GM21528 (cell line): ENCODE measurements around the gene ARHGAP33.
"Not testable (repeated sequence)": the region's sequence is repeated elsewhere in the genome, so short reads cannot be mapped to it uniquely, and the experiment has no call there.

Source experiments
- ATAC-seq: cut with Tn5 transposase; IDR thresholded peaks from one replicate; pipeline ENCODE4 v1.9.1; 2021; ENCODE audit warnings: mild to moderate bottlenecking, moderate library complexity; ENCODE audit not compliant: unreplicated experiment, low FRiP score

The ARHGAP33 gene

DNA sequence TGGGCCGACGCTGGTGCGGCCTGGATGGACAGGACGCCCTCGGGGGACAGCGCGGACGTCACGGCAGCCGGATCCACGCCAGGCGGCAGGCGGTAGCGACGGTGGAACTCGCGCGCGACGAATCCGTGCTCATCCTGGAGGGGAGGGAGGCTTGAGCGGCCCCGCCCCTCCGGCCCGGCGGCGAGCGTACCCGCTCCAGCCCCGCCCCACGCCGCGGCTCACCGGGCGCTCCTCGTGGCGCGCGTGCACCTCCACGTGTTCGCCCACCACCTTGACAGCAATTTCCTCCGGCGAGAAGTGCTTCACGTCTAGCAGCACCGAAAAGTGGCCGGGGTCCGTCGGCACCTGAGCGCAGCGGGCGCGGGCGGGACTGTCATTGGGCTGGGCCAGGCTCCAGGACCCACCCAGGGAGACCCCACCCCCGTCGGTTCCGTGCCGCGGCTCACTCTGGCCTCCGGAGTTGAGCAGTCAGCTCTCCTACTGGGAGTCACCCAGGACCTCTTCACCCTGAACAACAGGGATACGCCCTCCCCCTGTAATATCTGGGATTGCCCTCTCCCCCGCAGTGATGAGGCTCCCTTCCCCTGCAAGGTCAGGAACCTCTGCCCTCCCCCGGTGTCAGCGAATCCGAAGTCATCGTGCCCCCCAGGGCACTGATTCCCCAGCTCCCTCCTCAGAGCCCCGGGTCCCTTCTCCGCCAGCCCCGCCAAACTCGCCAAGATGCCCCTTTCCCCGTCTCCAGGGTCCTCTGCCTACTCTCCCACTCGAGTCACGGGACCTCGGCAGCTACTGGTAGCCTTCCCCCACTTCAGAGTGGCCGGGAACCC lies 19.6 kb upstream of the ARHGAP33 start:
- ATAC-seq = no peak

DNA sequence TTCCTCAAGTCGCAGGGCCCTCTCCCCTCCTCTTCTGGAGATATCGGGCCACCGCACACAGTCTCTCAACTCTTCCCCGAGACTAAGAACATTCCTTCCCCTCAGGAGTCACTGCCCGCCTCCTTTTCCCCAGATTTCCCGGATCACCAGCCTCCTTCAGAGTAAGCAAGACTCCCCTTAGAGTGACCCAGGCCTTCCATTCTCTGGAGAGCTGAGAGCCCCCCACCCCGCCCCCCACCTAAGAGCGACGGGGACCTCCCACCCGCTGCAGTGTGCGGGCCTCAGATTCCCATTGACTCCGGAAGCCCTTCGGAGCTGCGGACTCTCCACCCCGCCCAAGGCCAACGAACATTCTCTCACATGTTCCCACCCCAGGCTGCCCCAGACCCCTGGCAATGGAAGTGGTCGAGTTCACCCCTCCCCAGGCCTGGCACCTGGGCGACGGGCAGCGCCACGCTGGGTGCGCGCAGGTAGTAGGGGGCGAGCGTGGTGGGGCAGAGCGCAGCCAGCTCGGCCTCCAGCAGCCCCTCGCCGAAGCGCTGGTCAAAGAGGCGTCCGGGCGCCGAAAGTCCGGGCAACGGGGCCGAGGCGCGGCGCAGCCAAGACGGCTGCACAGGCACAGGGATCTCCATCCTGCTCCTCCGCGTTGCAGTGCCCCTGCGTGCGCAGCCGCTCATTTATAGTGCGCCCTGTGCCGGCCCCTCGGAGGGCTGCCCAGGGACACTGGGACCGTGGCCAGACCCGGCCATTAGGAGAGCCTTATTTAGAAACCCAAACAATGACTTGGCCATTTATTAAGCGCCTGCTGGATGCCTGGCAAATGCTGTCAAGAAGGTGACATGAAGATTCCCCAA lies 18.8 kb upstream of the ARHGAP33 start, which contains the start of gene HSPB6:
Gene HSPB6, minus strand, starts transcription at position 653 of the 854 bp plus-strand sequence. Its CDS starts 21 bp downstream, at position 632.
- no peak for ATAC-seq

DNA sequence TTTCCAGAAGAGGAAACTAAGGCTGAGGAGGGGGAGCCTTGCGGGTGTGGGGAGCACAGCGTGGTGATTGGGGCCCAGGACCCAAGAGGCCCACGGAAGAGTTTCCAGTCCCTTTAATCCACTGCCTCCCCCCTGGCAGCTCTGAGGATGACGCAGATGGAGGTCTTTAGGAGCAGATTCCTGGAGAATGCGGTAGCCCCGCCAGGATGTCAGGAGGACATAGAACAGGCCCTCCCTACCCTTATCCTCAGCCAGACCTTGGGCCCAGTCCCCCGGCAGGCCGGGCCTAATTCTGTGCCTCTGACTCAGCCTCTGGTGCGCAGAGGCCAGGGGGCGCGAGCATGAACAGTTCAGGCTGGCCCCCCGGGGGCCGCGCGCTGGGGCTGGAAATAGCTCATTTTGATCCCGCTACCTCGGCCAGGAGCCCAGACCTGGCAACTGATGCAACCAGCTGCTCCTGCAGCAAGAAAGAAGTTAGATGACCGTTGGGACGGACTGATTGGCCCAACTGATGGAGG lies 18.1 kb upstream of the ARHGAP33 start:
- ATAC-seq = peak; percentile 4

DNA sequence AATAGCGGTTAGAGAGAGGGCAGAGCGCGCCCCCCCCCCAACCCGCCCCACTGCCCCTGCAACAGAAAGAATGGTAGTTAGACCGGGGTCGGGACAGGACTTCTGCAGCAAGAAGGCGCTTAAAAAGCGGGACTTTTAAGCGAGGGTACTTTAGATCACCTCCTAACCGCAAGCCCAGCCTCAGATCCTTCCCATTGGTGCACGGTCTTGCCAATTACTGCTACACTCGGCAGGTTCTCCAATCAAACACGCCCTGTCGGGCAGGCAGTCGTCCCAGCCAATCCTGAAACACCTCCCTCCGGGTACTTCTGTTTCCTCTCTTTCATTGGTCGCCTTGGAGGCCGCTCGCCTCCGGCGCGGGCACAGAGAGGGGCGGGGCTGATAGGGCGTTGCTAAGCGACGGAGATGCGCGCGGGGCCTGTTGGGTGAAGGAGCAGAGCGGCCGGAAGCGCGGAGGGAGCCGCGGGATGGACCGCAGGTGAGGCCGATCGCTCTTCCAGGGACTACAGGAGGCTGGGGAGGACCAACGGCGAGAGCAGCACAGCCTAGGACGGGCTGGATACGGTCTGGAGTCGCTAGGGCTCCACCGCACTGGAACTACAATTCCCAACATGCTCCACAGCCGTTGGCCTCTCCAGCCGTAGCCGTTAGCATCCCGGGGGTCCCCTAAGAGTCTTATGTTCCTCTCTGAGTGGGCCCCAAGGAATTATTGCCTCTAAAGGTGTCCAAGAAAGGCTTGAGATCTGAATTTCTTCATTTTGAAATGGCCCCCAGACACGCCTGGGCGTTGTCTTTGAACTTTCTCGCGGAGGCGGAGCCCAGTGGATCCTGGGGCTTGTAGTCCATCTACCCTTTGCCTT lies 17.4 kb upstream of the ARHGAP33 start, which contains the start of gene PROSER3:
Gene PROSER3, plus strand, starts transcription at position 428 of the 860 bp plus-strand sequence. Its CDS starts 40 bp downstream, at position 468.
- peak; percentile 91 for ATAC-seq

DNA sequence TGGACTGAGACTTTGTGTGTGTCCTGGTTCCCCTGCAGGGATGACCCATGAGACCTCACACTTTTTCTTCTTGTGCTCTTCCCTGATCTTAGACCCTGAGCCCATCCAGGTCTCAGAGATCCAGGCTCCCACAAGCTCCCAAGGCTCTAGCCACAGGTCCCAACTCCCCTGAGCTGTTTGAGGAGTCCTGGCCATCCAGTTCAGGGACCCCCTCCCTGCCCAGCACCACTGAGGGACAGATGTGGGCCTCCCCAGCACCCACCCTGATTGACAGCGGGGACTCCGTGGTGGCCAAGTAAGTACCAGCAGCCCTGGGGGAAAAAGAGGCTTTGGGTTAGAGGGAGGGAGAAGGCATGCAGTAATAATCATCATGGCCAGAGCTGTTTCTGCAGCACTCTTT lies 15.7 kb upstream of the ARHGAP33 start:
- no peak for ATAC-seq

DNA sequence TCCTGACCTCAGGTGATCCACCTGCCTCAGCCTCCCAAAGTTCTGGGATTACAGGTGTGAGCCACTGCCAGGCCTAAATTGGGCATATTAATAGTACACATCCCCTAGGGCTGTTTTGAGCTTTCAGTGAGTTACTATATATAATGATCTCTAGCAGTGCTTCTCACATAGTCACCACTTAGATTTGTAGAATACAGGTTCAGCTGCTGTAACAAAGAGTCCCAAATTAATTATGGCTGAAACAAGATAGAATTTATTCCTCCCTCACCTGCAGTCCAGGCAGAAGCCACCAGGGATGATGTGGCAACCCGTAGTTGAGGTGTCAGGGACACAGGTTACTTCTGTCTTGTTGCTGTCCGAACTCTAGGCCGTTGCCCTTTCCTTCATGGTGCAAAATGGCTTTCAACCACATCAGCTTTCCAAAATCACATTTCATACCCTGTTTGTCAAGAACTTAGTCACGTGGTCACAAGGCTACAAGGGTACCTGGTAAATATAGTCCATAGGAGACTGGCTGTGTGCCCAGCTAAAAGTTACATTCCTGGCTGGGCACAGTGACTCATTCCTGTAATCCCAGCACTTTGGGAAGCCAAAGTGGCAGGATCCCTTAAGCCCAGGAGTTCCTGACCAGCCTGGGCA lies 14.5 kb upstream of the ARHGAP33 start:
- ATAC-seq = no peak

DNA sequence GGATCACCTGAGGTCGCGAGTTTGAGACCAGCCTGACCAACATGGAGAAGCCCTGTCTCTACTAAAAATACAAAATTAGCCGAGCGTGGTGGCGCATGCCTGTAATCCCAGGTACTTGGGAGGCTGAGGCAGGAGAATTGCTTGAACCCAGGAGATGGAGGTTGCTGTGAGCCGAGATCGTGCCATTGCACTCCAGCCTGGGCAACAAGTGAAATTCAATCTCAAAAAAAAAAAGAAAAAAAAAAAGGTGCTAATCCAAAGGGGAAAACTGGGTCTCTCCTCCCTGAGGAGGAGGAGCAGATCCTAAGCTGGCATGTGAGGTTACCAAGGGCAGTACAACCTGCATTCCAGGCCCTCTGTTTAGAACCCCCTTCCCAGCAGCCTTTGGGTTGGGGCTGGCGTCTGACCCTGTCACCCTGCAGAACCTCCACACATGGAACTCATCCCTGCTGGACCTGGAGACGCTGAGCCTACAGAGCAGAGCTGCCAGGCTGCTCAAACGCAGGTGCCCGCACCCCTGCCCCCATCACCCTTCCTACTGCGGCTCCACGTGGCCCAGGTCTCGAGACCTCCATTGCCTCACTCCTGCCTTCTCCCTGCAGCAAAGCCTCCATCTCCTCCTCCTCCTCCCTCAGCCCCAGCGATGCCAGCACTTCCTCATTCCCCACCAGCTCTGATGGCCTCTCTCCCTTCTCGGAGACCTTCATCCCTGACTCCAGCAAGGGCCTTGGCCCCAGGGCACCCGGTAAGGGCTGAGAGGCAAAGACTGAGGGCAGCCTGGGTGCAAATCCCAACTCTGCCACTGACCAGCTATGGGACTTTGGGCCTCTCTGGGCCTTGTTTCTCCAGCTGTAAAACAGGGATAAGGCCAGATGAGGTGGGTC lies 10.7 kb upstream of the ARHGAP33 start:
- ATAC-seq = no peak

DNA sequence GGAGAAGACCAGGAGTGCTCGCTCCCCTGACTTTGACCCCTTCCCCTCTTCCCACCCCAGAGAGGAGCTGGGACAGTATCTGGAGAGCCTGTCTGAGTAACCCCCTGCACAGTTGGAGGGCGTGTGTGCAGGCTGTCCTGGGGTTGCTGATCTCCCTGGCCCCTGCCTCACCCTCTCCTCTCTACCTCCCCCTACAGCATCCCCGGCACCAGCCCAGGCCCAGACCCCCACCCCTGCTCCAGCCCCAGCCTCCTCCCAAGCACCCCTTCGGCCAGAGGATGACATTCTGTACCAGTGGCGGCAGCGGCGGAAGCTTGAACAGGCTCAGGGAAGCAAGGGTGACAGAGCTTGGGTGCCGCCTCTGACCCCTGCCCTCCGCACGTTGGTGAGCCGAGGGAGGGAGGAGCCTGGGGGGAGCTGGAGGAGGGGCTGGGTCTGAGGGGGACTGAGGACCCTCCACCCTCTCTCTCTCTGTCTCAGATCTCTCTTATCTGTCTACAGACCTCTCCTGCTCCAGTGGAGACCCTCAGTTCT lies 8.7 kb upstream of the ARHGAP33 start:
- no peak for ATAC-seq

DNA sequence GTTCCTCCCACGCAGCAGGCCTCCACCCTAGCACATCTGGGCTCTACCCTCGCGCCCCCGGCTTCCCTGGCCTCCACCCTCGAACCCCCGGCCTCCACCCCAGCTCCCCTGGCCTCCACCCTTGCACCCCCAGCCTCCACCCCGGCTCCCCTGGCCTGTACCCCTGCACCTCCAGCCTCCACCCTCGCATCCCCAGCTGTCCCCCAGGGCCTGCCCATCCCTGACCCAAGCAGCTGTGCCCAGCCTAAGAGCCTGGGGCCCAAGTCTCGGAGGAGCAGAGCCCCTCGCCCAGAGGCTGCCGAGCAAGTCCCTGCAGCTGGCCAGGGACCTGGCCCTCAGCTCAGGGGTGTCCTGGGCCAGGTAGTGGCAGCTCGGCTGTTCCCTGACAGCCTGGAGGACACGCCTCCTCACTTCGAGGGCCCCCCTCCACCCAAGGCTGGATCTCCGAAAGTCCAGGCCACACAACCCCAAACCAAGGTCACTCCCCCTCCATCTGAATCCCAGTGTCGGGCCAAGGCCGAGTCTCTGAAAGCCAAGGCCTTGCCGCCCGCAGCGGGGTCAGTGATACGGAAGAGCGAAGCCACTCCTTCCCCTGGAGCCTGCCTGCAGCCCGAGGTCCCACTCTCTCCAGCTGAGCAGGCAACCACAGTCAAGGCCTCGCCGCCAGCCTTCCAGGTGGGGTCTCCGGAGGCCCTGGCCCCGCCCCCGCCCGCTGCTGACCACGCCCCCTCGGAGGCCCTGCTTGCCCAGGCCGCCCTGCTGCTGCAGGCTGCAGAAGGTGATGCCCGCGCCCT lies 7.9 kb upstream of the ARHGAP33 start:
- no peak for ATAC-seq

DNA sequence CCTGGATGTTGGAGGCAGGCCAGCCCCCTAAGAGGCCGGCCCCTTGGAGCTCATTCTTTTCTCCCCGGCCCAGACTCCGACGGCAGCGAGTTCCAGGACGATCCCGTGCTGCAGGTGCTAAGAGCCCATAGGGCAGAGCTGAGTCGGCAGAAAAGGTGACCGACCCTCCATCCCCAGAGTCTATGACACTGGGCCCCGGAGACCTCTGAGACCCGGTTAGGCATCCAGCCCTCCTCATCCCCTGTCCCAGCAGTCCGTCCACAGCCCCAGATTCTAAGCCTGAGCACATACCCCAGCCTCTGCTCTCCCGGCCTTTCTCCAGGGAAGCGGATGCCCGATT lies 7.3 kb upstream of the ARHGAP33 start:
- no peak for ATAC-seq

DNA sequence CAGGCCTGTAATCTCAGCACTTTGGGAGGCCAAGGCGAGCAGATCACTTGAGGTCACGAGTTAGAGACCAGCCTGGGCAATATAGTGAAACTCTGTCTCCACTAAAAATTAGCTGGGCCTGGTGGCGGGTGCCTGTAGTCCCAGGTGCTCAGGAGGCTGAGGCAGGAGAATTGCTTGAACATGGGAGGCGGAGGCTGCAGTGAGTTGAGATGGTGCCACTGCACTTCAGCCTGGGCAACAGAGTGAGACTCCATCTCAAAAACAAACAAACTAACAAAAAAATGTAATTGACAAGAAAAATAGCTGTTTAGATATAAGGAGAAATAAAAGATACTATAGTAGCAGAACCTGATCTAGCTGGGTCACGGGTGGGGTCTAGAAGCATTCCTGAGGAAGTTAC lies 3.0 kb upstream of the ARHGAP33 start:
- ATAC-seq = not testable (repeated sequence)

DNA sequence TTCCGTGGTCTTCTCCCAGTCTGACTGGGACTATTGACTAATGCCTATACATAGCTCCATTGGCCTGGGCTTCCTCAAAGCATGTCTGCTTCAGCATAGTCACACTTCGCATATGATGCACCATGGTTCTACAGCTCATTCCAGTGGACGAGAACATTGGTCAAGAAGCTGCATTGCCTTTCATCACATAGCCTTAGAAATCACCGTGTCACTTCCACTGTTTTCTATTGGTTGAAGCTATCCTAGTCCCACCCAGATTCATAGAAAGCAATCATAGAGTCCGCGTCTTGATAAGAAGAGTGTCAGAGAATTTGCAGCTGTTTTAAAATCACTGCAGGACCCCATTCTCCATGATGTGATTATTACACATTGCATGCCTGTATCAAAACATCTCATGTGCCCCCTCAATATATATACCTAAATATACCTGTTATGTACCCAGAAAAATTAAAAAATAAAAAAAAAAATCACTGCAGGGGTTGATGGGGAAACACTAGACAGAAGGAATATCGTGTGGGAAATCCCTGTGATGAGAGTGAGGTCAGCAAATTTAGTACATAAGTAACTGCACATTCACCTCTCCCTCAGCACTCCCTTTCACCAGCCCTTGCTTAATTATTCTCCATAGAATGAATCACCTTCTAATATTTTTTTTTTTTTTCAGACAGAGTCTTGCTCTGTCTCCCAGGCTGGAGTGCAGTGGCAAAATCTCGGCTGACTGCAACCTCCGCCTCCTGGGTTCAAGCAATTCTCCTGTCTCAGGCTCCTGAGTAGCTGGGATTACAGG lies 2.2 kb upstream of the ARHGAP33 start:
- ATAC-seq = no peak

DNA sequence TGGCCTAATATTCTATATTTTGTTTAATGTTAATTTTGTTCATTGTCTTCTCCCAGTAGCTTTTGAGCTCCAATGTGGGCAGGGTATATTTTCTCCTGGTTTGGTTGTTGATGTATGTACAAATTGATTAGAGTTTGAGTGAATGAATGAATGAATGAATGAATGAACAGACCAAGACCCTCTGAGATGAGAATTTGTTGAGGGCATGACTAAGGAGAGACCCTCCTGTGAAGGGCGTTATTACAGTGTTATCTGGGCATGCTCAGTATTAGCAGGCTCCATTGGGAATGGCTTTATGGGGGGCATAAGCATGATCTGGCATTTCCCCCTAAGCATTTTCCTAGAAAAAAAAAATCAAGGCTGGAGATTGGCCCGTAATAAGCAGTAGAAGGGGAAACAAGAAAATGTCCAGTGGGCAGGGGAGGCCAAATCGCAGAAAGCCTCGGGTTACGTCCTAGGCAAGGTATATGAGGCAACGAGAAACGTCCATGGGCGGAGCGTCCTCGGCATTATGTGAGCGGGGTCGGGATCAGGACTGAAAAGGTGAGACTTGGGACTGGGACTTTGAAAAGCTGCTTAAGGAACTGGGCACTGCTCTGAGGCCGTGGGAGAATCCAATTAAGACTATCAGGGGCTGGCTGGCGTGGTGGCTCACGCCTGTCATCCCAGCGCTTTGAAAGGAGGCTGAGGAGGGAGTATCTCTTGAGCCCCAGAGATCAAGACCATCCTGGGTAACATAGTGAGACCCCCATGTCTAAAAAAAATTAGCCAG lies 904 bp upstream of the ARHGAP33 start:
- ATAC-seq = no peak

DNA sequence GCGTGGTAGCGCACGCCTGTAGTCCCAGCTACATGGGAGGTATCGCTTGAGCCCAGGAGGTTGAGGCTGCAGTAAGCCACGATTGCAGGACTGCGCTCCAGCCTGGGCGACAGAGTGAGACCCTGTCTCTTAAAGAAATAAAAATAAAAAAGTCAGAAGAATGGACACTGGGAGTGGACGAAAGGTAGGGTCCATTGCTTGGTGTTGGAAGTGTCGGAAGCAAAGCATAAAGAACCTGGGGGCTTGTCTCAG lies 392 bp upstream of the ARHGAP33 start:
- ATAC-seq = peak; percentile 3

DNA sequence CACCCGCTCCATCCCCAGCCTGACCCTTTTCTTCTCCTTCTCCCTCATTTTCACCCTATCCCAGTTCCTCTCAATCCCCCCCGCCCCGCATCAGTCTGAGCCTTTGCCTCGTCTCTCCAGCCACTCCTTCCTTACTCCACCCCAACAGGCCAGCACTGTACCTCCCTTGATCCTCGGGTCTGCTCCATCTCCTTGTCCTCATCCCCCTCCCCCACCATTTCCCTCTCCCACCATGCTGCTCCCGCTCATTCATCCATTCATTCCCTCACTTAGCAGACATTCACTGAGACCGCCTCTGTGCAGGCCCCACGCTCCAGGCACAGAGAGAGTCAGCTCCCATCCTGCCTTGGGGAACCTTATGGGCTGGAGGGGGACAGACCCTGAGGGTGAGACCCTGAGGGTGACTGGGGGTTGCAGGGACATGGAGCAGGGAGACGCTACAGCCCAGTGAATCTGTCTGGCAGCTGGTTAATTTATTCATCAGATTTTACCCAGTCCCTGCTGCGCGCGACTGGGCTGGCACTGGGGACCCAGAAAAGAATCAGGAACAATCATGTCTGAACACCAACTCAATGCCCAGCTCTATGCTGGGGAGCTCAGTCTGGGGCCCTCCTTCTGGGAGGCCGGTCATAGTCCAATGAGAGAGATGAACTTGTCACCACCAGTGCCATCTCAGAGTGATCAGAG lies 881 bp downstream of the ARHGAP33 start:
- no peak for ATAC-seq
